ENCODE results near the gene WFDC13. TPM values are rescaled to one million over a fixed set of nuclear protein-coding genes. Genes with fewer than 3 reads are reported as not detected.

Gene WFDC13
- total RNA-seq, 1 donor from 2014 or later = not detected

GRCh38 chr20:45758096-45758495 is 56.3 kb downstream of the WFDC13 start:
- H3K36me3 Mint-ChIP-seq (ENCODE audit: unreplicated experiment) = no peaks in the 10 kb centered on the region
- H3K4me3 Mint-ChIP-seq (ENCODE audit: unreplicated experiment) = no peak overlapping the region
- peaks cover 5% of the 10 kb centered on the region for H3K27me3 Mint-ChIP-seq (ENCODE audit: unreplicated experiment)
- no peak overlapping the region for H3K27ac Mint-ChIP-seq (ENCODE audit: unreplicated experiment)
- peaks cover 5% of the 10 kb centered on the region for H3K9me3 Mint-ChIP-seq (ENCODE audit: unreplicated experiment)
- TF ChIP-seq CTCF (IDR thresholded peaks at IDR 0.05) = no peak
- DNase-seq (ENCODE audit: extremely low spot score, unreplicated experiment) = peak; percentile 65
- H3K4me1 Mint-ChIP-seq (ENCODE audit: unreplicated experiment) = no peaks in the 10 kb centered on the region

Small RNA genes lying within 50 kb of the gene (microRNA-seq; reads per million reads assigned to microRNA genes)
- not detected for gene MIR3617 (ENCODE audit: unreplicated experiment)

Other genes starting within 250 kb of the WFDC13 start
- gene WFDC2, start 232.3 kb upstream of the WFDC13 start, total RNA-seq = not detected in 2 replicates
- not detected in 2 replicates for gene SPINT3, start 186.4 kb upstream of the WFDC13 start, total RNA-seq
- not detected in 2 replicates for gene WFDC6, start 162.6 kb upstream of the WFDC13 start, total RNA-seq
- not detected in 2 replicates for gene EPPIN, start 154.6 kb upstream of the WFDC13 start, total RNA-seq
- gene WFDC8, start 122.8 kb upstream of the WFDC13 start, total RNA-seq = not detected in 2 replicates
- gene WFDC10A, start 72.3 kb upstream of the WFDC13 start, total RNA-seq = not detected in 2 replicates
- not detected in 2 replicates for gene WFDC9, start 70.8 kb upstream of the WFDC13 start, total RNA-seq
- not detected in 2 replicates for gene WFDC11, start 31.8 kb upstream of the WFDC13 start, total RNA-seq
- not detected in 2 replicates for gene WFDC10B, start 3.0 kb downstream of the WFDC13 start, total RNA-seq
- gene SPINT4, start 20.3 kb downstream of the WFDC13 start, total RNA-seq = not detected in 2 replicates
- 0.91 TPM in 1 of 2 replicates, not detected in the other for gene WFDC3, start 89.8 kb downstream of the WFDC13 start, total RNA-seq
- gene DNTTIP1, start 89.9 kb downstream of the WFDC13 start, total RNA-seq = 23.2 and 30.0 TPM in 2 replicates
- 21.3 and 21.9 TPM in 2 replicates for gene UBE2C, start 110.6 kb downstream of the WFDC13 start, total RNA-seq
- 1.2 TPM in 1 of 2 replicates, not detected in the other for gene TNNC2, start 125.3 kb downstream of the WFDC13 start, total RNA-seq
- 24.4 and 25.6 TPM in 2 replicates for gene SNX21, start 131.8 kb downstream of the WFDC13 start, total RNA-seq
- 23.6 and 23.9 TPM in 2 replicates for gene ACOT8, start 155.4 kb downstream of the WFDC13 start, total RNA-seq
- 3.9 and 4.4 TPM in 2 replicates for gene ZSWIM3, start 155.6 kb downstream of the WFDC13 start, total RNA-seq
- 12.6 and 13.3 TPM in 2 replicates for gene ZSWIM1, start 179.2 kb downstream of the WFDC13 start, total RNA-seq
- gene SPATA25, start 185.6 kb downstream of the WFDC13 start, total RNA-seq = 2.9 TPM in 2 replicates
- 7.3 and 7.4 TPM in 2 replicates for gene NEURL2, start 189.2 kb downstream of the WFDC13 start, total RNA-seq
- 310 and 318 TPM in 2 replicates for gene CTSA, start 189.3 kb downstream of the WFDC13 start, total RNA-seq
- gene PLTP, start 210.1 kb downstream of the WFDC13 start, total RNA-seq = 195 and 211 TPM in 2 replicates
- 34.6 and 42.1 TPM in 2 replicates for gene PCIF1, start 232.6 kb downstream of the WFDC13 start, total RNA-seq

Data from osteocyte (in vitro differentiated cells).